VCaP (cell line): Measurements from ENCODE around the gene PDE11A.

Experiments
- H3K27ac ChIP-seq: fragments of 450-650 bp; 2 replicates; pipeline ENCODE4 v1.5.1; 2017
- TF ChIP-seq, protein P1 (sequence below): fragments of 450-650 bp; conservative IDR thresholded peaks from 2 replicates; pipeline ENCODE4 v1.5.1; 2017; ENCODE audit warnings: mild to moderate bottlenecking, moderate library complexity

Gene PDE11A

DNA sequence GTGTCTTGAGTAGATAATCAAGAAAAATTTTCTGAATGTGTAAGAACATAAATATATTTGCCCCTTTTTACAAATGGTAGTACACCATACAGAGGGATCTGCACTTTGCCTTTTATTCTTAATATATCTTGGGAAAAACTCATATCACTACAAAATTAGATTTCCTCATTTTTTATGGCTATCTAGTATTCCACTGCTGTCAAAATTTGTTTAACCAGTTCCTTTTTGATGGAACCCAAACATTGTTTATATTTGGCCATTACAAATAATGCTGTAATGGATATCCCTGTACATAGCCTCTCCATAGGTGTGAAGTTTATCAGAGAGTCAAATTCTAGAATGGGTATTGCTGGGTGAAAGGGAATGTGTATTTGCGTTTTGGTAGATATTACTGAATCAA, 436.9 kb downstream of the PDE11A start:
- no peak overlapping the region for H3K27ac ChIP-seq
- TF ChIP-seq, protein P1, sequence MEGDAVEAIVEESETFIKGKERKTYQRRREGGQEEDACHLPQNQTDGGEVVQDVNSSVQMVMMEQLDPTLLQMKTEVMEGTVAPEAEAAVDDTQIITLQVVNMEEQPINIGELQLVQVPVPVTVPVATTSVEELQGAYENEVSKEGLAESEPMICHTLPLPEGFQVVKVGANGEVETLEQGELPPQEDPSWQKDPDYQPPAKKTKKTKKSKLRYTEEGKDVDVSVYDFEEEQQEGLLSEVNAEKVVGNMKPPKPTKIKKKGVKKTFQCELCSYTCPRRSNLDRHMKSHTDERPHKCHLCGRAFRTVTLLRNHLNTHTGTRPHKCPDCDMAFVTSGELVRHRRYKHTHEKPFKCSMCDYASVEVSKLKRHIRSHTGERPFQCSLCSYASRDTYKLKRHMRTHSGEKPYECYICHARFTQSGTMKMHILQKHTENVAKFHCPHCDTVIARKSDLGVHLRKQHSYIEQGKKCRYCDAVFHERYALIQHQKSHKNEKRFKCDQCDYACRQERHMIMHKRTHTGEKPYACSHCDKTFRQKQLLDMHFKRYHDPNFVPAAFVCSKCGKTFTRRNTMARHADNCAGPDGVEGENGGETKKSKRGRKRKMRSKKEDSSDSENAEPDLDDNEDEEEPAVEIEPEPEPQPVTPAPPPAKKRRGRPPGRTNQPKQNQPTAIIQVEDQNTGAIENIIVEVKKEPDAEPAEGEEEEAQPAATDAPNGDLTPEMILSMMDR = no peak

DNA sequence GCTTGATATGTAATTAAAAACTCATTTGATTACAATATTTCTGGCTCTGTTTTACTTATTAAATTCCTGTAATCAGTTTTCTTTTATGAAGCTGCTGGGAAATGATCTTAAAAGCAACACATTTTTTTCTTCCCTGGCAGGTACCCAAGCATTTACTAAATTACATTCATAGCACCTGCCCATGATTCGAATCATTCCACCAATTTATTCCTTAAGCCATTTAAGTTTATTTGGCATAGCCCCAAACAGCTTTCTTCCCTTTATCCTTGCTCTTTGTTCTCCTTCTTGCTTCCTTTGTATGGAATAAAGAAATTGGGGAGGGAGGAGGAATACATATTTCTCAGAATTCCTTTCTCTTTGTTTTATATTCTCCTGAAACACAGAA, 438.7 kb downstream of the PDE11A start:
- no peak overlapping the region for H3K27ac ChIP-seq
- TF ChIP-seq, protein P1 = no peak

DNA sequence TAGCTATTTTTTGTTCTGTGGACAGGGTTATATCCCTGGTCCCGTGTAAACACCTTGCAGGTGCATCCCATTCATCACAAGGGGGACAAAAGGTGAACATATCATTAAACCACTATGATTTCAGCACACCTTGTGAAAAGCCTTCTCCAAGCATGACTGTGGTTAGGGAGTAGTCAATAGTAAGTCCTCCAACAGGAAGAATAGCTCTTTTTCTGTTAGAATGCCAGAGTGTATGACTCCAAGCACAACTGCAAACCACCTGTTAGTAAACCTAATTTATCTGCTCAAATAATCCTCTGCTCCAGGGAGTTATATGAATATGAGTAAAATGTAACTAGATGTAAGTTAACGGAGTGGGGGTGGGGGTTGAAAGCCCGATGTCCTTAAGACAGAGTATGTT, 439.5 kb downstream of the PDE11A start:
- TF ChIP-seq, protein P1 = no peak
- H3K27ac ChIP-seq = no peak overlapping the region

DNA sequence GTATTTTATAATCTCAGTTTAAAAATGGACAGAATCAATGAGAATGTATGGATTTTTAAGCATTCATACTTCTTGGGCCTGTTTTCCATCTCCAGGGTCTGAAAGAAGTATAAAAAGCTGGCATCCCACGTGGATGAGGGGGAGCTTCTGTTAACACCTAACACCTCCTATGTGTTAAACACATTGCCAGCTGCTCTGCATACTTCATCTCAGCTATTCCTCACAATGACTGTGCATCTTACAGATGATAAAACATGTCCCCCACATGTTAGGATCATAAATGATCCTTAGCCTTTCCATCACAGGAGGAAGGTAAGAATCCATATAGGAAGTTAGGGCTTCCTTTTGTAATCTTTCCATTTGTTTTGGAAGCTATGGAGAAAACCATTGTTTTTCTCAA, 440.9 kb downstream of the PDE11A start:
- TF ChIP-seq, protein P1 = no peak

DNA sequence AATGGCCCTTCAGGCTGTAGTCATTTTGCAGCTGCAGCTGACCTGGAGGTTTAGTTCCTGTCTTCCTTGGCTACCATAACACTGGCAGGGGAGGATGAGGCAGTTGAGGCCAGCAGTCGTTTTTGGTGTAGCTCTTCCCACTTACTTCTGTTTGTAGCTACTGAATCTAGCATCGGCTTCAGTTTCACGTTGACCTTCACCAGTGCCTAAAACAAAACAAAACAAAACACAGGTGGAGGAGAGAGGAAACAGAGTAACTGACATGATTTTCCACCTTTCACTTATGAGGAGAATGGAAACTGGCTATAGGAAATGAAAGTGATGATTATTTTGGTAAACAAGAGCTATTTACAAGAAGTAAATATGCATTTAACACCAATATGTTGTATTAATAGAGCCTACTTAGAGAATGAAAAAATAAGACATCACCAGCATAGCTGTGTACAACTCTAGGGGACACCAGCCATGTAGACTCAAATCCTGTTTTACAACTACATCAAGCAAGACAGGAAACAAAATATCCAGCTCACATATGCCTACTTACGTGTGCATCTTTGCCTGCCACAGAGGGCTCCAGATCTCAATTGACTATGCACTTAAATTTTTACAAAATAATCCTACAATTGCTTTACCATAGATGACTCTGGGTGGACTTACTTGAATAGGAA, 443.1 kb downstream of the PDE11A start:
- TF ChIP-seq, protein P1 = no peak
- H3K27ac ChIP-seq = no peak overlapping the region

More for the DNA sequence above, 440.9 kb downstream of the PDE11A start:
- H3K27ac ChIP-seq = no peak overlapping the region

DNA sequence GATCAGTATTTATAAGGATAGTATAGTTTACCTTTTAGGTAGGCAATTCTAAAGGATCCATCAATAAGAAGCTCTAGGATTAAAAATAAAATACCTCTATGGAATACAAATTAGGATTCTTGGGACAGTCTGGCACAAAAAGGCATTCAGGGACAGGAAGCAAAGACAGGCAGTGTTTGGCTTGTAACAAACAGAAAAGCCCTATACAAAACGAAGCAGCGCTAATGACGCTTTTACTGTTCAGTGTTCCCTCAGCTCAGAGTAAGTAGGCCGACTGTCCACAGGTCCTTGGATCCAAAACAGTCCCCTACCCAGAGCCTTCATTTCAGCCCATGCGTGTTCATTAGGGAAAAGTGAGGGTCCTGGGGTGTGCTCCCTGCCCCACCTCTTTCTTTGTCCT, 443.7 kb downstream of the PDE11A start:
- TF ChIP-seq, protein P1 = no peak
- no peak overlapping the region for H3K27ac ChIP-seq

DNA sequence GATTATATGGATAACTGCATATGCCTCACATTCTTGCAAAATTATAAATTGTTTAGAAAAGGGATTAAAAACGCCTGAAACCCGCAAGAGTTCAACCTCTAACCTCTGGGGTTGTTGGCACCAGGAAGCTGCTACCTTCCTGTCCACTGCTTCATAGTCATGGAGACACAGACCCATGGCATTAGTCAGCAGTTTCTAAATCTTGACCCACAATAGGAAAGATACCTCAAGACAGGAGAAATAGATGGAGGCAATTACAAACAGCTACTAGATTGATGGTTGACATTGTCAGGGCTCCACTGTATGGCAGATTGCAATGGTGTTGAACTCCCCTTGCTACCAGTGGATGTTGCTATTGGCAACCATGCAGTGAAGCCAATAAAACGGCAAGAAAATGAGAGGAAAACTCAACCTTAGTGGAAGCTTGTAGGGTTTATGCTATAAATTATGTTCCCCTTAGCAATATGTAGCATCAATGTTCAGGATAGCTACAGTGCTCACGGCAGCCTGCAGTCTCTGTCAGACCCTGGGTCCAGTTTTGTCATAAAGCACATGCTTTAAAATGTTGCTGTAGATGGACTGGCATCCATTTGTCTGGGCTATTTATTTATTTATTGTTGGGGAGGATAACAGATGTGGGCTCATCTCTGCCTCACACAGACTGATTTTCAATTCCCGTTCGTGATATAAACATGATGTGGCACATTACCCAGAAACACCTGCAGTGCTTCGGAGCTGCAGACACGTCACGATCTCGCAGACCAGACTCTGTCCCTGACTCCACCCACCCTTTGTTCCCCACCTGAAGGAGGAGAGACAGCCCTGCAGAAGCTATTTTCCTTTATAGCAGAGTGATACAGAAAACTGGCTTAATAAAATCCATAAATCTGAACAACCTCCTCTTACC, 446.6 kb downstream of the PDE11A start:
- H3K27ac ChIP-seq = no peak overlapping the region
- TF ChIP-seq, protein P1 = no peak
